MM.1S (cell line): Measurements from ENCODE around the gene PRSS16.
A peak's percentile ranks its signal among the peaks of the same experiment; 100 is the strongest.

Source experiments
- DNase-seq: peaks from one replicate; pipeline ENCODE4 v3.0.0-alpha.2; 2015
- H2AFZ ChIP-seq: fragments of 300-600 bp; sonication (generic); 2 replicates; pipeline ENCODE4 v1.6.0; 2016; ENCODE audit warnings: antibody characterized with exemption, low read length
- H3F3A ChIP-seq: fragments of 300-600 bp; sonication (generic); 2 replicates; pipeline ENCODE4 v1.6.1; 2016; ENCODE audit warnings: mild to moderate bottlenecking, antibody characterized with exemption, low read length, moderate library complexity, mixed read lengths; ENCODE audit not compliant: insufficient read depth
- H3K27ac ChIP-seq: fragments of 300-600 bp; sonication (generic); 2 replicates; pipeline ENCODE4 v1.5.1; 2016; ENCODE audit warnings: mild to moderate bottlenecking, low read length
- H3K27me3 ChIP-seq: fragments of 300-600 bp; sonication (generic); replicated peaks from 2 replicates; pipeline ENCODE4 v1.6.0; 2016; ENCODE audit warnings: low read length; ENCODE audit not compliant: insufficient read depth
- H3K36me3 ChIP-seq: fragments of 300-600 bp; sonication (generic); replicated peaks from 2 replicates; pipeline ENCODE4 v1.6.1; 2016; ENCODE audit warnings: mild to moderate bottlenecking, low read length, mixed read lengths; ENCODE audit not compliant: insufficient read depth
- H3K4me1 ChIP-seq: fragments of 300-600 bp; sonication (generic); 2 replicates; pipeline ENCODE4 v1.6.1; 2016; ENCODE audit warnings: low read length, mixed read lengths
- H3K4me2 ChIP-seq: fragments of 300-600 bp; sonication (generic); 2 replicates; pipeline ENCODE4 v1.6.0; 2016; ENCODE audit warnings: low read depth, low read length
- H3K4me3 ChIP-seq: fragments of 300-600 bp; sonication (generic); 2 replicates; pipeline ENCODE4 v1.5.1; 2016; ENCODE audit warnings: low read length, mixed read lengths
- H3K79me2 ChIP-seq: fragments of 300-600 bp; sonication (generic); 2 replicates; pipeline ENCODE4 v1.6.1; 2016; ENCODE audit warnings: mixed run types, low read length, mixed read lengths
- H3K9ac ChIP-seq: fragments of 300-600 bp; sonication (generic); 2 replicates; pipeline ENCODE4 v1.6.1; 2016; ENCODE audit warnings: low read length, mixed read lengths
- H3K9me2 ChIP-seq: fragments of 300-600 bp; sonication (generic); replicated peaks from 2 replicates; pipeline ENCODE4 v1.6.1; 2016; ENCODE audit warnings: mild to moderate bottlenecking, low read length, mixed read lengths; ENCODE audit not compliant: insufficient read depth
- H3K9me3 ChIP-seq: fragments of 300-600 bp; sonication (generic); replicated peaks from 2 replicates; pipeline ENCODE4 v1.6.1; 2016; ENCODE audit warnings: mild to moderate bottlenecking, low read length, mixed read lengths; ENCODE audit not compliant: insufficient read depth
- H4K20me1 ChIP-seq: fragments of 300-600 bp; sonication (generic); 2 replicates; pipeline ENCODE4 v1.6.1; 2016; ENCODE audit warnings: mild to moderate bottlenecking, low read length, moderate library complexity, mixed read lengths; ENCODE audit not compliant: insufficient read depth
- EZH2 ChIP-seq: fragments of 300-600 bp; sonication (generic); optimal IDR thresholded peaks from 2 replicates; pipeline ENCODE3; 2017; ENCODE audit warnings: low read depth, mild to moderate bottlenecking, antibody characterized with exemption, low read length, mixed read lengths
- EZH2phosphoT487 ChIP-seq: fragments of 300-600 bp; sonication (generic); IDR thresholded peaks from 2 replicates; pipeline ENCODE4 v1.6.1; 2018; ENCODE audit warnings: antibody characterized with exemption, low read length
- TF ChIP-seq, protein P1 (sequence below): fragments of 300-600 bp; sonication (generic); IDR thresholded peaks from 2 replicates; pipeline ENCODE4 v1.5.1; 2016; ENCODE audit warnings: antibody characterized with exemption, low read length, mixed read lengths

PRSS16 gene

DNA sequence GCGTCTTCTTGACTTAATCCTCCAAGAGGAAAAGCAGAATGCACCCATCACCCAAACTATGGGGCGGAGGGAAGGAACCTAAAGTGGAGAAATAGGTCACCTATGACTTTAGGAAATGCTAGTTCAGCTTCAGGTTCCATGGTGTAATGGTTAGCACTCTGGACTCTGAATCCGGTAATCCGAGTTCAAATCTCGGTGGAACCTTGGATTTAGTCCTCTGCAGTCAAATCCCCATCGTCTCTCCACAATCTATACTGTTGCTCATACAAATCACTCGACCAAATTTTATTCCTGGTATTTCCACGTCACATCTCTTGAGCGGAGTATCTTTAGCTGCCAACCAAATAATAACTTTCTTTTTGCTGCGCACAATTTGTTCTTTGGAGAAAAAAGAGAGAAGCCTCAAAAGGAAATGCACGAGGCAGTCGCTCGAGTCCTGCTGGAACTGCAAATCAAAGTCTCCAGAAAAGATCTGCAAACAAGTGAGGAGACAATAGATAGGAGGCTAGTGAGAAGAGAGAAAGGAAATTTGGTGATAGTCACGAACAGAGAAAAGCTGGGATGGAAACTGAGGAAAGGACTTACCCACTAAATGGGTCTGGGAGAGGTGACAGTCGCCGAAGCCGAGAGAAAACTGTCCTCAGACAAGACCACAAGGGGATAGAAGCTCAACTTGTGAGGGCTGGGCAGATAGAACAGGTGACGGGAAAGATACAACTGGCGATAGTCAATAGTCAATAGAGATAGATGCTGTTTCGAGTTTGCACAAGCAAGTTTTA, 48.0 kb downstream of the PRSS16 start:
- no peak for DNase-seq
- Histone ChIP-seq H3K4me2 (peak overlapping the region; percentile 19; the same call in 1 of the 2 replicates), H3K9me2 (no peaks in the 10 kb centered on the region), H3K27me3 (peaks cover 6% of the 10 kb centered on the region; the same call in 1 of the 2 replicates), H3K9me3 (no peaks in the 10 kb centered on the region), H3F3A (no peaks in the 10 kb centered on the region), H3K4me1 (no peaks in the 10 kb centered on the region), H3K79me2 (no peaks in the 10 kb centered on the region), H4K20me1 (no peaks in the 10 kb centered on the region), H2AFZ (peak overlapping the region; percentile 7; the same call in 1 of the 2 replicates), H3K9ac (no peak overlapping the region), H3K4me3 (no peak overlapping the region), H3K36me3 (no peaks in the 10 kb centered on the region), H3K27ac (no peak overlapping the region)
- TF ChIP-seq EZH2 (no peak), EZH2phosphoT487 (no peak)
- TF ChIP-seq, protein P1, sequence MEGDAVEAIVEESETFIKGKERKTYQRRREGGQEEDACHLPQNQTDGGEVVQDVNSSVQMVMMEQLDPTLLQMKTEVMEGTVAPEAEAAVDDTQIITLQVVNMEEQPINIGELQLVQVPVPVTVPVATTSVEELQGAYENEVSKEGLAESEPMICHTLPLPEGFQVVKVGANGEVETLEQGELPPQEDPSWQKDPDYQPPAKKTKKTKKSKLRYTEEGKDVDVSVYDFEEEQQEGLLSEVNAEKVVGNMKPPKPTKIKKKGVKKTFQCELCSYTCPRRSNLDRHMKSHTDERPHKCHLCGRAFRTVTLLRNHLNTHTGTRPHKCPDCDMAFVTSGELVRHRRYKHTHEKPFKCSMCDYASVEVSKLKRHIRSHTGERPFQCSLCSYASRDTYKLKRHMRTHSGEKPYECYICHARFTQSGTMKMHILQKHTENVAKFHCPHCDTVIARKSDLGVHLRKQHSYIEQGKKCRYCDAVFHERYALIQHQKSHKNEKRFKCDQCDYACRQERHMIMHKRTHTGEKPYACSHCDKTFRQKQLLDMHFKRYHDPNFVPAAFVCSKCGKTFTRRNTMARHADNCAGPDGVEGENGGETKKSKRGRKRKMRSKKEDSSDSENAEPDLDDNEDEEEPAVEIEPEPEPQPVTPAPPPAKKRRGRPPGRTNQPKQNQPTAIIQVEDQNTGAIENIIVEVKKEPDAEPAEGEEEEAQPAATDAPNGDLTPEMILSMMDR: no peak

DNA sequence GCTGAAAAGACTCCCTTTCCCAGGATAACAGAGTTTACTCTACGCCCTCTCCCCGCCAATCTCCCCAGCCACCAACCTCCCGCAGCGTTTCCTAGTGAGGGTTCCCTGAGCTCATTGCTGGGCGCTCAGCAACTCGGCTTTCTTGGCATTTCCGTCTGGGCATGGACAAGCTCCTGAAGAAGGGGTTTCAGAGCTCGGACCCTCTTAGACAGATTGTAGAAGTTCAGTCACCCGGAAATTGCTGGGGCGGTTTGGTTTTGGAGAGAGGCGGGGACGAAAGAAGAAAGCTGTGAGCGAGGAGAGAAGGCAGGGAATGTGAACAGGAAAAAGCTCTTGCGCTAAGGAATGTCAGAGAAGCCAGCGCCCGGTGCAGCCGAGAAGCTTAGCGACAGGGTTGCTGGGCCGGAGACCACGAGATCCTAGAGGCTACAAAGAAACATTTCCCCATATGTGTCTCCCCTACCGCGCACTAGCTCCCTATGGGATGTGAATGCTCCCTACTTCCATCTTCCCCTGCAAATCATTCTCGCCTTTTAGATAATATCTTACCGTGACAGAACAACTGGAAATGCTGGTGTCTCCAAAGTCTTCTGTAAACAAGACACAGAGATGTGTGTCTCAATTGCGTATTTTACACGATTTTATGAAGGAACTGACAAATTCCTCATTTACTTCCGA, 48.7 kb downstream of the PRSS16 start:
- Histone ChIP-seq H3K9ac (no peak overlapping the region), H3K27ac (no peak overlapping the region), H4K20me1 (no peaks in the 10 kb centered on the region), H3K79me2 (no peaks in the 10 kb centered on the region), H3K9me3 (no peaks in the 10 kb centered on the region), H3K36me3 (no peaks in the 10 kb centered on the region), H3K4me1 (no peaks in the 10 kb centered on the region), H2AFZ (no peak overlapping the region), H3F3A (no peaks in the 10 kb centered on the region), H3K27me3 (peaks cover 6% of the 10 kb centered on the region; the same call in 1 of the 2 replicates), H3K4me2 (no peak overlapping the region), H3K9me2 (no peaks in the 10 kb centered on the region), H3K4me3 (no peak overlapping the region)
- no peak for DNase-seq
- TF ChIP-seq EZH2phosphoT487 (no peak), EZH2 (no peak)
- TF ChIP-seq, protein P1: no peak

DNA sequence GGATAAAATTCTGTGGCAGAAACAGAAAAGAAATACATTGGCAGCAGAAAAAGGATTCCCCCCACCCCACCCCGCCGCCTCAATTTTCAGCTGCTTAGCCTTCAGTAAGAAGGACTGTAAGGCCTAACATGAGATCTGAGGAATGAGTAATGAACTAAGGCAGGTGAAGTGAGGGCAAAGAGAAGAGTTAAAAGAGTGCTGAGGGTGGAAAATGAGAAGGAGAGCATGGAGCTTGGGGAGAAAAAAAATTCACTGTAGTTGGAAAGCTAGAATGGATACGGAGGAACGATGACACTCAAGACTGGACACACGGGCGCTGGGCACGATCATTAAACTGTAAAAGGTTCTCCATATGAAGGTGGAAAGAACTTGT, 50.0 kb downstream of the PRSS16 start:
- Histone ChIP-seq H3K4me1 (no peaks in the 10 kb centered on the region), H3K27ac (no peak overlapping the region), H3K79me2 (no peaks in the 10 kb centered on the region), H3K36me3 (no peaks in the 10 kb centered on the region), H4K20me1 (no peaks in the 10 kb centered on the region), H2AFZ (no peak overlapping the region), H3K27me3 (peaks cover 6% of the 10 kb centered on the region; the same call in 1 of the 2 replicates), H3K9me2 (no peaks in the 10 kb centered on the region), H3K9ac (no peak overlapping the region), H3F3A (no peaks in the 10 kb centered on the region), H3K4me2 (no peak overlapping the region), H3K4me3 (no peak overlapping the region), H3K9me3 (no peaks in the 10 kb centered on the region)
- no peak for DNase-seq
- TF ChIP-seq, protein P1: no peak
- TF ChIP-seq EZH2 (no peak), EZH2phosphoT487 (no peak)
